Activated CD4-positive, alpha-beta T cell treated with anti-CD3 and anti-CD28 coated beads, Interleukin-2, amount 10 ng/mL, durations not matched to agents 24 days and 14 days (primary cell): ENCODE data around the gene CUX1. TPM values are rescaled to one million over a fixed set of nuclear protein-coding genes. Genes with fewer than 3 reads are reported as not detected.

ENCODE experiments used
- DNase-seq: peaks from one replicate; pipeline ENCODE4 v3.0.0; 2022
- H3K27ac Mint-ChIP-seq: one replicate; pipeline ENCODE4 v1.8.0; 2022; ENCODE audit warnings: mild to moderate bottlenecking, mixed read lengths
- H3K27me3 Mint-ChIP-seq: one replicate; pipeline ENCODE4 v1.8.0; 2022; ENCODE audit warnings: mixed read lengths
- H3K36me3 Mint-ChIP-seq: one replicate; pipeline ENCODE4 v1.8.0; 2022; ENCODE audit warnings: low read depth, mild to moderate bottlenecking, mixed read lengths
- H3K4me1 Mint-ChIP-seq: one replicate; pipeline ENCODE4 v1.8.0; 2021; ENCODE audit warnings: mixed read lengths
- H3K4me3 Mint-ChIP-seq: one replicate; pipeline ENCODE4 v1.8.0; 2022; ENCODE audit warnings: mild to moderate bottlenecking, moderate library complexity, mixed read lengths
- H3K9me3 Mint-ChIP-seq: one replicate; pipeline ENCODE4 v1.8.0; 2021; ENCODE audit warnings: mixed read lengths
- intact Hi-C: fragments of 100-400 bp; cut with micrococcal nuclease; formaldehyde crosslinking; loops from one replicate; pipeline ENCODE4 v1.15.1; 2023
- total RNA-seq: library from RNA; stranded (reverse); gene quantifications from 2 replicates; pipeline ENCODE4 v1.2.3, GENCODE V29; 2022

The CUX1 gene
- 25.7 and 31.5 TPM in 2 replicates for total RNA-seq

GRCh38 chr7:101817471-101818286 is at the start of gene CUX1:
TSS of gene CUX1 (plus strand) at chr7:101817626. CDS start at chr7:101817640, 14 bp downstream.
- Mint-ChIP-seq H3K36me3 (peaks cover 2% of the 10 kb centered on the region), H3K4me3 (peak within 1 kb of the TSS; percentile 73), H3K27me3 (peaks cover 29% of the 10 kb centered on the region), H3K9me3 (no peaks in the 10 kb centered on the region), H3K27ac (no peak within 1 kb of the TSS), H3K4me1 (peaks cover 17% of the 10 kb centered on the region)
- intact Hi-C loops: loop anchor here (10.0 kb wide), 2 partner anchors 467 to 493 kb away; partner anchors contain the start of genes IFT22 and SH2B2
- DNase-seq: no peak

GRCh38 chr7:101768280-101768679 is 49.1 kb upstream of the CUX1 start:
- H3K4me3 Mint-ChIP-seq: no peak overlapping the region
- no peak overlapping the region for H3K27ac Mint-ChIP-seq
- intact Hi-C loops: no loop called here

GRCh38 chr7:101770466-101770865 is 47.0 kb upstream of the CUX1 start:
- intact Hi-C loops: no loop called here
- Mint-ChIP-seq H3K4me1 (no peaks in the 10 kb centered on the region), H3K27me3 (peaks cover 11% of the 10 kb centered on the region), H3K27ac (no peak overlapping the region), H3K4me3 (no peak overlapping the region), H3K9me3 (no peaks in the 10 kb centered on the region), H3K36me3 (no peaks in the 10 kb centered on the region)
- no peak for DNase-seq

More at GRCh38 chr7:101768280-101768679, 49.1 kb upstream of the CUX1 start:
- no peaks in the 10 kb centered on the region for H3K4me1 Mint-ChIP-seq
- H3K36me3 Mint-ChIP-seq: no peaks in the 10 kb centered on the region
- no peaks in the 10 kb centered on the region for H3K9me3 Mint-ChIP-seq
- DNase-seq: no peak
- peaks cover 8% of the 10 kb centered on the region for H3K27me3 Mint-ChIP-seq

- H3K9me3 Mint-ChIP-seq: no peaks in the 10 kb centered on the region
- no peak for DNase-seq
- intact Hi-C loops: no loop called here
Measured at GRCh38 chr7:101772508-101773211, 44.8 kb upstream of the CUX1 start.

GRCh38 chr7:101775181-101775580 is 42.2 kb upstream of the CUX1 start:
- Mint-ChIP-seq H3K27me3 (peaks cover 12% of the 10 kb centered on the region), H3K9me3 (no peaks in the 10 kb centered on the region), H3K4me1 (no peaks in the 10 kb centered on the region), H3K4me3 (no peak overlapping the region), H3K36me3 (no peaks in the 10 kb centered on the region), H3K27ac (no peak overlapping the region)
- DNase-seq: no peak
- intact Hi-C loops: no loop called here

More at GRCh38 chr7:101772508-101773211, 44.8 kb upstream of the CUX1 start:
- Mint-ChIP-seq H3K36me3 (no peaks in the 10 kb centered on the region), H3K4me1 (no peaks in the 10 kb centered on the region), H3K27ac (no peak overlapping the region), H3K4me3 (no peak overlapping the region), H3K27me3 (peaks cover 13% of the 10 kb centered on the region)

GRCh38 chr7:101778026-101778580 is 39.3 kb upstream of the CUX1 start:
- Mint-ChIP-seq H3K27me3 (peaks cover 5% of the 10 kb centered on the region), H3K4me3 (no peak overlapping the region), H3K9me3 (no peaks in the 10 kb centered on the region), H3K27ac (no peak overlapping the region), H3K36me3 (no peaks in the 10 kb centered on the region), H3K4me1 (no peaks in the 10 kb centered on the region)
- intact Hi-C loops: no loop called here
- no peak for DNase-seq

GRCh38 chr7:101779267-101779666 is 38.2 kb upstream of the CUX1 start:
- H3K27me3 Mint-ChIP-seq: peaks cover 3% of the 10 kb centered on the region
- no peaks in the 10 kb centered on the region for H3K9me3 Mint-ChIP-seq
- no peak overlapping the region for H3K4me3 Mint-ChIP-seq
- H3K27ac Mint-ChIP-seq: no peak overlapping the region
- DNase-seq: no peak
- no peaks in the 10 kb centered on the region for H3K36me3 Mint-ChIP-seq
- H3K4me1 Mint-ChIP-seq: no peaks in the 10 kb centered on the region
- intact Hi-C loops: no loop called here

GRCh38 chr7:101780281-101780680 is 37.1 kb upstream of the CUX1 start:
- H3K4me3 Mint-ChIP-seq: no peak overlapping the region
- no peak overlapping the region for H3K27ac Mint-ChIP-seq
- no peaks in the 10 kb centered on the region for H3K36me3 Mint-ChIP-seq
- peaks cover 4% of the 10 kb centered on the region for H3K27me3 Mint-ChIP-seq
- H3K9me3 Mint-ChIP-seq: no peaks in the 10 kb centered on the region
- H3K4me1 Mint-ChIP-seq: no peaks in the 10 kb centered on the region
- DNase-seq: no peak
- intact Hi-C loops: no loop called here

- H3K27ac Mint-ChIP-seq: no peak overlapping the region
- no peaks in the 10 kb centered on the region for H3K9me3 Mint-ChIP-seq
- no peaks in the 10 kb centered on the region for H3K4me1 Mint-ChIP-seq
- no peak overlapping the region for H3K4me3 Mint-ChIP-seq
- H3K36me3 Mint-ChIP-seq: no peaks in the 10 kb centered on the region
- DNase-seq: no peak
- H3K27me3 Mint-ChIP-seq: peaks cover 2% of the 10 kb centered on the region
- intact Hi-C loops: no loop called here
Measured at GRCh38 chr7:101781439-101781838, 36.0 kb upstream of the CUX1 start.

- Mint-ChIP-seq H3K36me3 (no peaks in the 10 kb centered on the region), H3K27me3 (peaks cover 2% of the 10 kb centered on the region), H3K27ac (no peak overlapping the region), H3K4me1 (no peaks in the 10 kb centered on the region), H3K9me3 (no peaks in the 10 kb centered on the region), H3K4me3 (no peak overlapping the region)
- DNase-seq: no peak
- intact Hi-C loops: no loop called here
Measured at GRCh38 chr7:101782476-101782875, 35.0 kb upstream of the CUX1 start.

- H3K4me3 Mint-ChIP-seq: no peak overlapping the region
- no peak for DNase-seq
- H3K9me3 Mint-ChIP-seq: no peaks in the 10 kb centered on the region
- intact Hi-C loops: no loop called here
- no peak overlapping the region for H3K27ac Mint-ChIP-seq
- H3K4me1 Mint-ChIP-seq: no peaks in the 10 kb centered on the region
- H3K36me3 Mint-ChIP-seq: no peaks in the 10 kb centered on the region
- peaks cover 2% of the 10 kb centered on the region for H3K27me3 Mint-ChIP-seq
Measured at GRCh38 chr7:101782896-101783295, 34.5 kb upstream of the CUX1 start.

GRCh38 chr7:101783381-101784181 is 33.8 kb upstream of the CUX1 start:
- Mint-ChIP-seq H3K27me3 (peaks cover 2% of the 10 kb centered on the region), H3K36me3 (no peaks in the 10 kb centered on the region)
- intact Hi-C loops: no loop called here

GRCh38 chr7:101784292-101785127 is 32.9 kb upstream of the CUX1 start:
- Mint-ChIP-seq H3K36me3 (no peaks in the 10 kb centered on the region), H3K9me3 (no peaks in the 10 kb centered on the region), H3K4me3 (no peak overlapping the region), H3K27ac (no peak overlapping the region), H3K27me3 (peaks cover 2% of the 10 kb centered on the region), H3K4me1 (no peaks in the 10 kb centered on the region)
- DNase-seq: no peak
- intact Hi-C loops: no loop called here

More at GRCh38 chr7:101783381-101784181, 33.8 kb upstream of the CUX1 start:
- no peaks in the 10 kb centered on the region for H3K9me3 Mint-ChIP-seq
- H3K4me3 Mint-ChIP-seq: no peak overlapping the region
- H3K27ac Mint-ChIP-seq: no peak overlapping the region
- no peaks in the 10 kb centered on the region for H3K4me1 Mint-ChIP-seq
- DNase-seq: no peak
